ENCODE data around the gene IL1R1. TPM values are rescaled to one million over a fixed set of nuclear protein-coding genes. Genes with fewer than 3 reads are reported as not detected.

The IL1R1 gene
- total and polyA plus RNA-seq, 4 donors, result 14.0 to 49.3 (median 29.5) TPM

DNA sequence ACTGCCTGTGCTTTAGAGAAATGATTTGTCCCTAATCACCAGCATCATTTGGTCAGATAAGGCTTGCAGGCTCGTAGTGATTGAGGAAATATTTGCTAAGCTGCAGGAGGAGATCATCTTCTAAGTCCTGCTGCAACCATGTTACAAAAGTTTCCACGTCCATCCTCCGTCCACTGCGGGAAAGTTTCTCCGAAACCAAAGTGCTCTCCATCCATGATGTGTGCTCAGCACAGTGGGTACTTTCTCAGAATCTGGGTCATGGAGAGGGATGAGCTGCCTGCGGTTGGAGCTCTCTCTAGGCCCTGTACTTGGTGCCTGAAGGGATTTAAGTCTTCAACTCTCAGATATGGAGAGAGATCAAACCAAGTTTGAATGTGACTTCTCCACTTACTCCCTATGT is 83.6 kb downstream of the IL1R1 start (continued):
- TF ChIP-seq, protein P1, sequence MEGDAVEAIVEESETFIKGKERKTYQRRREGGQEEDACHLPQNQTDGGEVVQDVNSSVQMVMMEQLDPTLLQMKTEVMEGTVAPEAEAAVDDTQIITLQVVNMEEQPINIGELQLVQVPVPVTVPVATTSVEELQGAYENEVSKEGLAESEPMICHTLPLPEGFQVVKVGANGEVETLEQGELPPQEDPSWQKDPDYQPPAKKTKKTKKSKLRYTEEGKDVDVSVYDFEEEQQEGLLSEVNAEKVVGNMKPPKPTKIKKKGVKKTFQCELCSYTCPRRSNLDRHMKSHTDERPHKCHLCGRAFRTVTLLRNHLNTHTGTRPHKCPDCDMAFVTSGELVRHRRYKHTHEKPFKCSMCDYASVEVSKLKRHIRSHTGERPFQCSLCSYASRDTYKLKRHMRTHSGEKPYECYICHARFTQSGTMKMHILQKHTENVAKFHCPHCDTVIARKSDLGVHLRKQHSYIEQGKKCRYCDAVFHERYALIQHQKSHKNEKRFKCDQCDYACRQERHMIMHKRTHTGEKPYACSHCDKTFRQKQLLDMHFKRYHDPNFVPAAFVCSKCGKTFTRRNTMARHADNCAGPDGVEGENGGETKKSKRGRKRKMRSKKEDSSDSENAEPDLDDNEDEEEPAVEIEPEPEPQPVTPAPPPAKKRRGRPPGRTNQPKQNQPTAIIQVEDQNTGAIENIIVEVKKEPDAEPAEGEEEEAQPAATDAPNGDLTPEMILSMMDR (IDR thresholded peaks at IDR 0.05; ENCODE audit: low read depth, low read length, missing input control), result no peak
- TF ChIP-seq, protein P2, sequence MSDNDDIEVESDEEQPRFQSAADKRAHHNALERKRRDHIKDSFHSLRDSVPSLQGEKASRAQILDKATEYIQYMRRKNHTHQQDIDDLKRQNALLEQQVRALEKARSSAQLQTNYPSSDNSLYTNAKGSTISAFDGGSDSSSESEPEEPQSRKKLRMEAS (IDR thresholded peaks at IDR 0.05), result no peak
- TF ChIP-seq JUND (IDR thresholded peaks at IDR 0.05), result no peak
- TF ChIP-seq HNF4G (IDR thresholded peaks at IDR 0.05), result no peak

DNA sequence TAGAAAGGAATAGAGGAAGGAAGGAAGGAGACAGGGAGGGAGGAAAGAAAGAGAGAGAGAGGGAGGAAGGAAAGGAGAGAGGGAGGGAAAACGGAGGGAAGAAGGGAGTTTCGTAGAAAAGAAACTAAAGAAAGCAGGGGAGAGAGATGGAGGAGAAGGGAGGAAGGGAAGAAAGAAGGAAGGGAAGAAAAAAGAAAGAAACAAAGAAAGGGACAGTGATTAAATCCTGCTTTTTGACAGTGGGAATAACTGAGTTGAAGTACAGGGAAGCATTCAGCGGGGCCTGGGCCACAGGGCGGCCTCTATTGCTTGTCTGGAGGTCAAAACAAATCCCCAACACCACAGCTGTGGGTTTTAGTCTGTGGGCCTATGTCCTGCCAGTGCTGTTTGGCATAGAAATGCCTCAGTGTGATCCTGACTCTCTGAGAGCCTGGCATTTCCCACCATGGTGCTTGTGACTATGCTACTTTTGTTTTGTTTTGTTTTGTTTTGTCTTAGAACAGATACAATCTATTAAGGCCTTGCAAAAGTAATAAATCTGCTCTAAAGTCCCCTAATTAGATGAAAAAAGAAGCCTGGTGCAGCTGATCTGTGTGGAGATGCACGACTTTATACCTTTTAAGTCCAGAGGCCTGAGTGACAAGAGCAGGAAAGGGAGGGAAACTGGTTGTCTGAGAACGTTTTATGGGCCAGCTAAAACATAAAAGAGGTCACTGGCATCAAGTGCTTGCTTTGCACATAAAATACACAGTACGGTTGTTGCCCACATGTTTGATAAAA is 84.3 kb downstream of the IL1R1 start:
- TF ChIP-seq, protein P3, sequence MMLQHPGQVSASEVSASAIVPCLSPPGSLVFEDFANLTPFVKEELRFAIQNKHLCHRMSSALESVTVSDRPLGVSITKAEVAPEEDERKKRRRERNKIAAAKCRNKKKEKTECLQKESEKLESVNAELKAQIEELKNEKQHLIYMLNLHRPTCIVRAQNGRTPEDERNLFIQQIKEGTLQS (IDR thresholded peaks at IDR 0.05), result no peak
- TF ChIP-seq HNF4G (IDR thresholded peaks at IDR 0.05) (no peak), FOXA1 (IDR thresholded peaks at IDR 0.05) (no peak), TAF1 (conservative IDR thresholded peaks at IDR 0.05) (no peak), EGR1 (IDR thresholded peaks at IDR 0.05; ENCODE audit: low read depth in 2 of 2) (no peak), RXRA (IDR thresholded peaks at IDR 0.05) (no peak), YY1 (IDR thresholded peaks at IDR 0.05) (no peak), SP1 (IDR thresholded peaks at IDR 0.05) (no peak), GABPA (IDR thresholded peaks at IDR 0.05 in 1 of 2, conservative IDR thresholded peaks at IDR 0.05 in 1 of 2) (no peak)
- TF ChIP-seq, protein P2 (IDR thresholded peaks at IDR 0.05), result no peak
- TF ChIP-seq, protein P1 (IDR thresholded peaks at IDR 0.05; ENCODE audit: low read depth, low read length, missing input control), result no peak
- TF ChIP-seq, protein P4, sequence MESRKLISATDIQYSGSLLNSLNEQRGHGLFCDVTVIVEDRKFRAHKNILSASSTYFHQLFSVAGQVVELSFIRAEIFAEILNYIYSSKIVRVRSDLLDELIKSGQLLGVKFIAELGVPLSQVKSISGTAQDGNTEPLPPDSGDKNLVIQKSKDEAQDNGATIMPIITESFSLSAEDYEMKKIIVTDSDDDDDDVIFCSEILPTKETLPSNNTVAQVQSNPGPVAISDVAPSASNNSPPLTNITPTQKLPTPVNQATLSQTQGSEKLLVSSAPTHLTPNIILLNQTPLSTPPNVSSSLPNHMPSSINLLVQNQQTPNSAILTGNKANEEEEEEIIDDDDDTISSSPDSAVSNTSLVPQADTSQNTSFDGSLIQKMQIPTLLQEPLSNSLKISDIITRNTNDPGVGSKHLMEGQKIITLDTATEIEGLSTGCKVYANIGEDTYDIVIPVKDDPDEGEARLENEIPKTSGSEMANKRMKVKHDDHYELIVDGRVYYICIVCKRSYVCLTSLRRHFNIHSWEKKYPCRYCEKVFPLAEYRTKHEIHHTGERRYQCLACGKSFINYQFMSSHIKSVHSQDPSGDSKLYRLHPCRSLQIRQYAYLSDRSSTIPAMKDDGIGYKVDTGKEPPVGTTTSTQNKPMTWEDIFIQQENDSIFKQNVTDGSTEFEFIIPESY (IDR thresholded peaks at IDR 0.05), result no peak
- H3K36me3 ChIP-seq (ENCODE audit: control insufficient read depth in 4 of 4, insufficient read depth in 3 of 4, low read depth in 1 of 4, low read length in 3 of 4), result no peaks in the 10 kb centered on the region
- 64% methylated on average over 7 of the region's 7 CpGs for WGBS
- H3K9me3 ChIP-seq (ENCODE audit: control insufficient read depth in 4 of 4, low read length in 3 of 4), result no peaks in the 10 kb centered on the region
- H3K9ac ChIP-seq (ENCODE audit: low read depth in 1 of 2, low read length in 2 of 2), result peak overlapping the region in 1 of 2 donors; percentile 88
- peaks cover 0 to 3% (median 0%) of the 10 kb centered on the region in 4 donors for H3K4me1 ChIP-seq (ENCODE audit: control insufficient read depth in 4 of 4, insufficient read depth in 4 of 4, low read length in 3 of 4)
- no peaks in the 10 kb centered on the region for H3K27me3 ChIP-seq (ENCODE audit: control insufficient read depth in 4 of 4, insufficient read depth in 4 of 4, low read length in 3 of 4)
- DNase-seq (ENCODE audit: low spot score), result no peak
- no peak overlapping the region for H3K4me3 ChIP-seq (ENCODE audit: low read depth in 1 of 3, low read length in 3 of 3)
- peak overlapping the region; percentile 75 to 85 for H3K27ac ChIP-seq (ENCODE audit: low read depth in 1 of 2, low read length in 2 of 2)
